A549 (cell line): ENCODE results near the gene TRMT11. TPM values are rescaled to one million over a fixed set of nuclear protein-coding genes. Genes with fewer than 3 reads are reported as not detected.

Experiments used
- ATAC-seq, 2 experiments: fragments of 200-7000 bp in 1 of 2; fragments of >200 bp in 1 of 2; cut with Nextera tagmentation in 1 of 2; cut with Tn5 transposase in 1 of 2; 3 replicates each; pipeline versions ENCODE4 v1.8.0 to v1.9.1; 2018 to 2020; ENCODE audit warnings: mild to moderate bottlenecking in 1 of 2, moderate library complexity in 1 of 2
- CTCF ChIA-PET: fragments of 300-600 bp; sonication (Branson Sonifier 250); formaldehyde crosslinking; extraction: SDS; loops from one replicate; lab custom pipeline; 2021; ENCODE audit warnings: antibody characterized with exemption, inconsistent platforms; lab: Yijun Ruan, JAX
- POLR2A ChIA-PET: fragments of 350-600 bp; formaldehyde crosslinking; extraction: SDS; loops from one replicate; lab custom pipeline; 2021; ENCODE audit warnings: antibody characterized with exemption, inconsistent platforms; lab: Yijun Ruan, JAX
- DNase-seq, 2 experiments: peaks; one replicate each; pipeline versions ENCODE4 v3.0.0 to v3.0.0-alpha.2; 2011 to 2016; ENCODE audit warnings: low read depth in 1 of 2, low spot score in 1 of 2
- FAIRE-seq: peaks from 2 replicates; lab custom pipeline; 2011; peaks lifted over from hg19 to GRCh38; lab: Jason Lieb, UNC
- H3K27ac ChIP-seq, 2 experiments: fragments of >200 bp; sonication (Bioruptor Twin); formaldehyde crosslinking; 3 replicates each; pipeline ENCODE4 v1.5.1; 2016 to 2017
- H3K4me1 ChIP-seq: fragments of >200 bp; sonication (Bioruptor Twin); formaldehyde crosslinking; 3 replicates; pipeline ENCODE4 v1.6.1; 2016
- H3K4me2 ChIP-seq: fragments of >200 bp; sonication (Bioruptor Twin); formaldehyde crosslinking; 3 replicates; pipeline ENCODE4 v1.6.1; 2016
- H3K4me3 ChIP-seq: fragments of >200 bp; sonication (Bioruptor Twin); formaldehyde crosslinking; 3 replicates; pipeline ENCODE4 v1.5.1; 2016
- H3K9me3 ChIP-seq: fragments of >200 bp; sonication (Bioruptor Twin); formaldehyde crosslinking; 3 replicates; pipeline ENCODE4 v1.6.1; 2016
- ATOH8 ChIP-seq: fragments of 250-450 bp; sonication (Bioruptor Pico); IDR thresholded peaks from 2 replicates; pipeline ENCODE4 v1.5.0; 2020; ENCODE audit warnings: low read depth, mild to moderate bottlenecking, moderate library complexity
- BCL3 ChIP-seq: fragments of >200 bp; sonication (Bioruptor Twin); formaldehyde crosslinking; IDR thresholded peaks from 3 replicates; pipeline ENCODE4 v1.6.1; 2016
- CBX2 ChIP-seq: fragments of 200-600 bp; sonication (generic); IDR thresholded peaks from 2 replicates; pipeline ENCODE4 v1.6.1; 2016; ENCODE audit warnings: low read depth, mild to moderate bottlenecking, borderline replicate concordance
- CTCF ChIP-seq: fragments of >200 bp; sonication (Bioruptor Twin); formaldehyde crosslinking; IDR thresholded peaks from 3 replicates; pipeline ENCODE4 v1.5.1; 2016
- ESRRA ChIP-seq: fragments of 150-350 bp; IDR thresholded peaks from 2 replicates; pipeline ENCODE4 v1.6.1; 2014; ENCODE audit warnings: mild to moderate bottlenecking, low read length, borderline replicate concordance
- FOSB ChIP-seq: fragments of 250-450 bp; sonication (Bioruptor Pico); IDR thresholded peaks from 2 replicates; pipeline ENCODE4 v1.5.0; 2020; ENCODE audit warnings: mild to moderate bottlenecking, moderate library complexity
- FOSL2 ChIP-seq, 2 experiments: fragments of 450-650 bp in 1 of 2; fragments of >200 bp in 1 of 2; sonication (Bioruptor Twin) in 1 of 2; formaldehyde crosslinking; IDR thresholded peaks; 2 replicates each; pipeline versions ENCODE4 v1.5.0 to v1.6.1; 2016 to 2020; ENCODE audit warnings: mild to moderate bottlenecking in 1 of 2, moderate library complexity in 1 of 2
- HES2 ChIP-seq: fragments of >200 bp; sonication (Bioruptor Twin); formaldehyde crosslinking; IDR thresholded peaks from 2 replicates; pipeline ENCODE4 v1.6.1; 2016
- HOXB5 ChIP-seq: fragments of 250-450 bp; sonication (Bioruptor Pico); IDR thresholded peaks from 2 replicates; pipeline ENCODE4 v1.5.0; 2020; ENCODE audit warnings: mild to moderate bottlenecking, moderate library complexity
- JUN ChIP-seq, 2 experiments: fragments of >200 bp; sonication (Bioruptor Twin); formaldehyde crosslinking; IDR thresholded peaks; 2 replicates in 1 of 2; 3 replicates in 1 of 2; pipeline ENCODE4 v1.6.1; 2016 to 2017
- KDM1A ChIP-seq: fragments of 200-600 bp; sonication (generic); IDR thresholded peaks from 2 replicates; pipeline ENCODE4 v1.6.1; 2016; ENCODE audit warnings: low read depth, mild to moderate bottlenecking
- KDM5A ChIP-seq: fragments of 200-600 bp; sonication (generic); IDR thresholded peaks from 2 replicates; pipeline ENCODE4 v1.6.1; 2016; ENCODE audit warnings: antibody characterized with exemption, mild to moderate bottlenecking
- MAFK ChIP-seq: fragments of 450-650 bp; IDR thresholded peaks from 2 replicates; pipeline ENCODE4 v1.6.1; 2014; ENCODE audit not compliant: partially characterized antibody
- MYC ChIP-seq: IDR thresholded peaks from 2 replicates; pipeline ENCODE4 v1.6.1; 2012; ENCODE audit warnings: mild to moderate bottlenecking, inconsistent platforms, low read length, improper control_type of control experiment, borderline replicate concordance
- NFE2L2 ChIP-seq: fragments of 150-350 bp; conservative IDR thresholded peaks from 2 replicates; pipeline ENCODE4 v1.6.1; 2014; ENCODE audit warnings: low read length
- POLR2A ChIP-seq: IDR thresholded peaks from 2 replicates; pipeline ENCODE4 v1.6.1; 2012; ENCODE audit warnings: mild to moderate bottlenecking, low read length
- RAD21 ChIP-seq, 2 experiments: fragments of >200 bp in 1 of 2; sonication (Bioruptor Twin) in 1 of 2; formaldehyde crosslinking in 1 of 2; IDR thresholded peaks in 1 of 2; conservative IDR thresholded peaks in 1 of 2; 2 replicates in 1 of 2; 3 replicates in 1 of 2; pipeline ENCODE4 v1.6.1; 2012 to 2018; ENCODE audit warnings: inconsistent platforms in 1 of 2
- RCOR1 ChIP-seq: fragments of 150-350 bp; IDR thresholded peaks from 2 replicates; pipeline ENCODE4 v1.6.1; 2014; ENCODE audit warnings: antibody characterized with exemption, low read length, low read depth
- SMC3 ChIP-seq: fragments of >200 bp; sonication (Bioruptor Twin); formaldehyde crosslinking; IDR thresholded peaks from 3 replicates; pipeline ENCODE4 v1.6.1; 2018; ENCODE audit warnings: inconsistent platforms
- SREBF2 ChIP-seq: fragments of 450-650 bp; IDR thresholded peaks from 2 replicates; pipeline ENCODE4 v1.6.1; 2014; ENCODE audit warnings: mild to moderate bottlenecking, moderate library complexity
- USF2 ChIP-seq: fragments of 450-650 bp; IDR thresholded peaks from 2 replicates; pipeline ENCODE4 v1.6.1; 2014; ENCODE audit warnings: antibody characterized with exemption
- ZNF302 ChIP-seq: fragments of 250-450 bp; sonication (Bioruptor Pico); IDR thresholded peaks from 2 replicates; pipeline ENCODE4 v1.9.0; 2021; ENCODE audit warnings: inconsistent platforms, mild to moderate bottlenecking, moderate library complexity
- ZSCAN20 ChIP-seq: fragments of 250-450 bp; sonication (Bioruptor Pico); IDR thresholded peaks from 2 replicates; pipeline ENCODE4 v1.8.0; 2022; ENCODE audit warnings: mild to moderate bottlenecking, moderate library complexity
- WGBS: methylation state at CpG from one replicate; pipeline ENCODE4 v1.1.6; 2017; ENCODE audit errors: missing lambda C conversion rate; 5-methylcytosine and 5-hydroxymethylcytosine counted together
- polyA plus RNA-seq, 4 experiments: library from polyadenylated mRNA; depleted of rRNA in 3 of 4; stranded (reverse); fragments of >200 nt; fragmentation: RNase III in 1 of 4; extraction: RNeasy Plus Mini Kit Qiagen cat#74134 plus additional on column Dnase treatment in 1 of 4; gene quantifications; 2 replicates in 3 of 4; 3 replicates in 1 of 4; pipeline ENCODE4 v1.2.3, GENCODE V29; 2011 to 2017

The TRMT11 gene
- polyA plus RNA-seq, 2 of the 4 experiments (the other 2 are of a cell fraction), result 17.4 to 44.1 TPM

GRCh38 chr6:126033696-126034095, 47.4 kb downstream of the TRMT11 start:
- POLR2A ChIA-PET, result no interaction called here
- Histone ChIP-seq H3K27ac (peak overlapping the region; percentile 52 to 56; a peak in 5 of 6 replicates), H3K4me3 (no peak overlapping the region)
- peak; percentile 29 to 76 for DNase-seq
- TF ChIP-seq CBX2 (no peak), RCOR1 (no peak), CTCF (peak; percentile 67), KDM1A (no peak), RAD21 (conservative IDR thresholded peaks at IDR 0.05 in 1 of 2, IDR thresholded peaks at IDR 0.05 in 1 of 2) (peak; percentile 80 to 81), FOSB (no peak), SMC3 (peak; percentile 74), ZSCAN20 (CRISPR knock-in tag) (no peak), FOSL2 (IDR thresholded peaks at IDR 0.05) (no peak), FOSL2 (CRISPR knock-in tag; IDR thresholded peaks at IDR 0.05) (no peak), ZNF302 (no peak)
- TF ChIP-seq, all 56 proteins: peak for 3
- 5% methylated on average over 3 of the region's 3 CpGs for WGBS
- Histone ChIP-seq H3K9me3 (no peaks in the 10 kb centered on the region), H3K4me1 (peaks cover 32% of the 10 kb centered on the region), H3K4me2 (peak overlapping the region; percentile 57)
- ATAC-seq, result peak; percentile 96 to 97
- FAIRE-seq, result peak; percentile 56
- CTCF ChIA-PET, result interaction anchor here (0.5 to 1.8 kb wide), 14 partner anchors 12 to 1088 kb away, joined by 3 to 5 read pairs (median 3); no protein-coding TSS in a partner anchor

GRCh38 chr6:126034656-126035055, 48.3 kb downstream of the TRMT11 start:
- TF ChIP-seq MAFK (no peak), USF2 (no peak), NFE2L2 (no peak), KDM1A (no peak), ATOH8 (CRISPR knock-in tag) (no peak), KDM5A (no peak), SREBF2 (no peak), POLR2A (no peak), HES2 (no peak), BCL3 (no peak), JUN (IDR thresholded peaks at IDR 0.05) (no peak), HOXB5 (CRISPR knock-in tag) (no peak), ESRRA (no peak), MYC (no peak)
- Histone ChIP-seq H3K4me2 (peak overlapping the region; percentile 57; the same call in 1 of the 3 replicates), H3K4me1 (peaks cover 42% of the 10 kb centered on the region), H3K9me3 (no peaks in the 10 kb centered on the region), H3K27ac (peak overlapping the region in 1 of 2 experiments; percentile 52; a peak in 1 of 6 replicates), H3K4me3 (no peak overlapping the region)
- FAIRE-seq (no peak), DNase-seq (no peak), ATAC-seq (no peak)
- WGBS, result 52% methylated on average over 6 of the region's 6 CpGs
- ChIA-PET CTCF (no interaction called here), POLR2A (no interaction called here)
